H1 (cell line): ENCODE data around the gene CTTNBP2NL. TPM values are rescaled to one million over a fixed set of nuclear protein-coding genes. Genes with fewer than 3 reads are reported as not detected.
A peak's percentile ranks its signal among the peaks of the same experiment; 100 is the strongest.

Experiments used
- CBX5 ChIP-seq: fragments of 300-800, 300-1000 bp; sonication (generic); IDR thresholded peaks from 2 replicates; pipeline ENCODE4 v1.7.1; 2016; ENCODE audit warnings: antibody characterized with exemption, low read length, low read depth
- CHD1 ChIP-seq: IDR thresholded peaks from 2 replicates; pipeline ENCODE4 v1.6.1; 2012; ENCODE audit warnings: low read depth, low read length, improper control_type of control experiment
- RFX5 ChIP-seq: IDR thresholded peaks from 2 replicates; pipeline ENCODE4 v1.6.1; 2011; ENCODE audit warnings: low read depth, low read length, improper control_type of control experiment, borderline replicate concordance
- SIRT6 ChIP-seq: IDR thresholded peaks from one replicate; pipeline ENCODE4 v1.7.1; 2012; ENCODE audit warnings: low read length, inconsistent platforms
- SP2 ChIP-seq: IDR thresholded peaks from 2 replicates; pipeline ENCODE4 v1.6.1; 2012; ENCODE audit warnings: mild to moderate bottlenecking, low read length, inconsistent platforms
- SRF ChIP-seq: IDR thresholded peaks from 2 replicates; pipeline ENCODE4 v1.6.1; 2011; ENCODE audit warnings: mild to moderate bottlenecking, low read depth, low read length, moderate library complexity
- TBP ChIP-seq: IDR thresholded peaks from 2 replicates; pipeline ENCODE4 v1.6.1; 2011; ENCODE audit warnings: low read depth, low read length, improper control_type of control experiment
- YY1 ChIP-seq: IDR thresholded peaks from 2 replicates; pipeline ENCODE4 v1.6.1; 2011; ENCODE audit warnings: low read depth, mild to moderate bottlenecking, low read length
- polyA plus RNA-seq, 7 experiments: library from polyadenylated mRNA; depleted of rRNA in 3 of 7; stranded (reverse) in 5 of 7; unstranded in 2 of 7; fragments of >200 nt in 5 of 7; fragments of 200-250 nt in 2 of 7; gene quantifications; 1 replicate in 5 of 7; 2 replicates in 1 of 7; 4 replicates in 1 of 7; pipeline versions ENCODE4 v1.2.1 to v1.2.3, GENCODE V29; 2011 to 2013; ENCODE audit warnings: missing spikeins in 2 of 7, mixed read lengths in 2 of 7
- total RNA-seq: library from RNA; stranded (reverse); fragmentation: NEBNext Ultra II Directional; extraction: Animal tissue kit (Norgen Biotek cat#: 25700); gene quantifications from 2 replicates; pipeline ENCODE4 v1.2.1, GENCODE V29; 2021
- TF ChIP-seq, protein P1 (sequence below): IDR thresholded peaks from 2 replicates; pipeline ENCODE4 v1.6.1; 2011; ENCODE audit warnings: low read depth, mild to moderate bottlenecking, low read length; ENCODE audit not compliant: insufficient read depth
- TF ChIP-seq, protein P2 (sequence below): fragments of 300-600 bp; sonication (generic); IDR thresholded peaks from 2 replicates; pipeline ENCODE4 v1.7.1; 2012; ENCODE audit warnings: low read length, moderate library complexity, mild to moderate bottlenecking, inconsistent platforms; ENCODE audit not compliant: insufficient replicate concordance

The CTTNBP2NL gene
- total and polyA plus RNA-seq, 2 of the 8 experiments (the other 6 are each of a cell fraction or from before 2014, with no cell fraction given), result 6.4 to 35.1 TPM

DNA sequence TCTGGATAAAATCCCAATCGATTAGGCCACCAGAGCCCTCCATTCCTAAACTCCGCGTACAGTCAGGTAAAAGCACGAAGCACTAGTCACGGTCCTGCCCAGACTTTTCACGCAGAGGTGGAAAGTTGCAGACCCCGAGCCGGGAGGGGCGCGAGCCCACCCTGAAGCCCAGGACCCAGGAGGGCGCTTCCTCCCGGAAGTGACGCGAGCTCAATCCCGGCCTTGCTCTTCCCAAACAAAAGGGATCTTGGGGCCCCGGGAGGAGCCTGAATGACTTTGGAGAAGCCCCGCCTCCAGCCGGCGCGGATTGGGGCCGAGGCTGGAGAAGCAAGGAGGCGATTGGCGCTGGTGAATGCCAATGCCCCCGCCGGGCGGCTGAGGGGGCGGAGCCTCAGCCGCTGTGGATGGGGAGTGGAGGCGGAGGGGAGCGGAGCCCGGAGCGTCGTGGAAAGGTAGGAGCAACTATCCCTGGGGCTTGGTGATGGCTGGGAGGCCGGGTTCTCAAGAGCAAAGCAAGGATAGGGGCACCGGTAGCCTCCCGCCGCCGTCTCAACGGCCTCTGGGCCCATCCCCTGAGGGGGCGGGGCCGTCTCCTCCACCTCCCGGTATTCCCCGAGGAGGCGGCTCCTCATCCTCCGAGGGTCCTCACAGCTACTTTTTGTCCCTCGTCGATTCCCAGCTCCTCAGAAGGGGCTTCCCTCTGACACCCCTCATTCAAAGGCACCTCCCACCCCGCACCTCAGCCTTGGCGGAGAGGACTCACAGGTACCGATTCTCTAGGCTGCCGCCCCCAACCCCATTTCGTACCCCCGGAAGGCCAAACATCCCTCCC is at the start of gene CTTNBP2NL (continued):
- no peak for TF ChIP-seq SRF
- peak; percentile 65; the same call in 1 of the 2 replicates for TF ChIP-seq SP2
- TF ChIP-seq, protein P1, sequence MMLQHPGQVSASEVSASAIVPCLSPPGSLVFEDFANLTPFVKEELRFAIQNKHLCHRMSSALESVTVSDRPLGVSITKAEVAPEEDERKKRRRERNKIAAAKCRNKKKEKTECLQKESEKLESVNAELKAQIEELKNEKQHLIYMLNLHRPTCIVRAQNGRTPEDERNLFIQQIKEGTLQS, result no peak
- TF ChIP-seq, protein P2, sequence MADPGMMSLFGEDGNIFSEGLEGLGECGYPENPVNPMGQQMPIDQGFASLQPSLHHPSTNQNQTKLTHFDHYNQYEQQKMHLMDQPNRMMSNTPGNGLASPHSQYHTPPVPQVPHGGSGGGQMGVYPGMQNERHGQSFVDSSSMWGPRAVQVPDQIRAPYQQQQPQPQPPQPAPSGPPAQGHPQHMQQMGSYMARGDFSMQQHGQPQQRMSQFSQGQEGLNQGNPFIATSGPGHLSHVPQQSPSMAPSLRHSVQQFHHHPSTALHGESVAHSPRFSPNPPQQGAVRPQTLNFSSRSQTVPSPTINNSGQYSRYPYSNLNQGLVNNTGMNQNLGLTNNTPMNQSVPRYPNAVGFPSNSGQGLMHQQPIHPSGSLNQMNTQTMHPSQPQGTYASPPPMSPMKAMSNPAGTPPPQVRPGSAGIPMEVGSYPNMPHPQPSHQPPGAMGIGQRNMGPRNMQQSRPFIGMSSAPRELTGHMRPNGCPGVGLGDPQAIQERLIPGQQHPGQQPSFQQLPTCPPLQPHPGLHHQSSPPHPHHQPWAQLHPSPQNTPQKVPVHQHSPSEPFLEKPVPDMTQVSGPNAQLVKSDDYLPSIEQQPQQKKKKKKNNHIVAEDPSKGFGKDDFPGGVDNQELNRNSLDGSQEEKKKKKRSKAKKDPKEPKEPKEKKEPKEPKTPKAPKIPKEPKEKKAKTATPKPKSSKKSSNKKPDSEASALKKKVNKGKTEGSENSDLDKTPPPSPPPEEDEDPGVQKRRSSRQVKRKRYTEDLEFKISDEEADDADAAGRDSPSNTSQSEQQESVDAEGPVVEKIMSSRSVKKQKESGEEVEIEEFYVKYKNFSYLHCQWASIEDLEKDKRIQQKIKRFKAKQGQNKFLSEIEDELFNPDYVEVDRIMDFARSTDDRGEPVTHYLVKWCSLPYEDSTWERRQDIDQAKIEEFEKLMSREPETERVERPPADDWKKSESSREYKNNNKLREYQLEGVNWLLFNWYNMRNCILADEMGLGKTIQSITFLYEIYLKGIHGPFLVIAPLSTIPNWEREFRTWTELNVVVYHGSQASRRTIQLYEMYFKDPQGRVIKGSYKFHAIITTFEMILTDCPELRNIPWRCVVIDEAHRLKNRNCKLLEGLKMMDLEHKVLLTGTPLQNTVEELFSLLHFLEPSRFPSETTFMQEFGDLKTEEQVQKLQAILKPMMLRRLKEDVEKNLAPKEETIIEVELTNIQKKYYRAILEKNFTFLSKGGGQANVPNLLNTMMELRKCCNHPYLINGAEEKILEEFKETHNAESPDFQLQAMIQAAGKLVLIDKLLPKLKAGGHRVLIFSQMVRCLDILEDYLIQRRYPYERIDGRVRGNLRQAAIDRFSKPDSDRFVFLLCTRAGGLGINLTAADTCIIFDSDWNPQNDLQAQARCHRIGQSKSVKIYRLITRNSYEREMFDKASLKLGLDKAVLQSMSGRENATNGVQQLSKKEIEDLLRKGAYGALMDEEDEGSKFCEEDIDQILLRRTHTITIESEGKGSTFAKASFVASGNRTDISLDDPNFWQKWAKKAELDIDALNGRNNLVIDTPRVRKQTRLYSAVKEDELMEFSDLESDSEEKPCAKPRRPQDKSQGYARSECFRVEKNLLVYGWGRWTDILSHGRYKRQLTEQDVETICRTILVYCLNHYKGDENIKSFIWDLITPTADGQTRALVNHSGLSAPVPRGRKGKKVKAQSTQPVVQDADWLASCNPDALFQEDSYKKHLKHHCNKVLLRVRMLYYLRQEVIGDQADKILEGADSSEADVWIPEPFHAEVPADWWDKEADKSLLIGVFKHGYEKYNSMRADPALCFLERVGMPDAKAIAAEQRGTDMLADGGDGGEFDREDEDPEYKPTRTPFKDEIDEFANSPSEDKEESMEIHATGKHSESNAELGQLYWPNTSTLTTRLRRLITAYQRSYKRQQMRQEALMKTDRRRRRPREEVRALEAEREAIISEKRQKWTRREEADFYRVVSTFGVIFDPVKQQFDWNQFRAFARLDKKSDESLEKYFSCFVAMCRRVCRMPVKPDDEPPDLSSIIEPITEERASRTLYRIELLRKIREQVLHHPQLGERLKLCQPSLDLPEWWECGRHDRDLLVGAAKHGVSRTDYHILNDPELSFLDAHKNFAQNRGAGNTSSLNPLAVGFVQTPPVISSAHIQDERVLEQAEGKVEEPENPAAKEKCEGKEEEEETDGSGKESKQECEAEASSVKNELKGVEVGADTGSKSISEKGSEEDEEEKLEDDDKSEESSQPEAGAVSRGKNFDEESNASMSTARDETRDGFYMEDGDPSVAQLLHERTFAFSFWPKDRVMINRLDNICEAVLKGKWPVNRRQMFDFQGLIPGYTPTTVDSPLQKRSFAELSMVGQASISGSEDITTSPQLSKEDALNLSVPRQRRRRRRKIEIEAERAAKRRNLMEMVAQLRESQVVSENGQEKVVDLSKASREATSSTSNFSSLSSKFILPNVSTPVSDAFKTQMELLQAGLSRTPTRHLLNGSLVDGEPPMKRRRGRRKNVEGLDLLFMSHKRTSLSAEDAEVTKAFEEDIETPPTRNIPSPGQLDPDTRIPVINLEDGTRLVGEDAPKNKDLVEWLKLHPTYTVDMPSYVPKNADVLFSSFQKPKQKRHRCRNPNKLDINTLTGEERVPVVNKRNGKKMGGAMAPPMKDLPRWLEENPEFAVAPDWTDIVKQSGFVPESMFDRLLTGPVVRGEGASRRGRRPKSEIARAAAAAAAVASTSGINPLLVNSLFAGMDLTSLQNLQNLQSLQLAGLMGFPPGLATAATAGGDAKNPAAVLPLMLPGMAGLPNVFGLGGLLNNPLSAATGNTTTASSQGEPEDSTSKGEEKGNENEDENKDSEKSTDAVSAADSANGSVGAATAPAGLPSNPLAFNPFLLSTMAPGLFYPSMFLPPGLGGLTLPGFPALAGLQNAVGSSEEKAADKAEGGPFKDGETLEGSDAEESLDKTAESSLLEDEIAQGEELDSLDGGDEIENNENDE, result no peak
- TF ChIP-seq TBP, result peak; percentile 63
- no peak for TF ChIP-seq CHD1
- TF ChIP-seq RFX5, result no peak
- no peak for TF ChIP-seq SIRT6
- TF ChIP-seq YY1, result 0 out of 2 replicates have a peak, but pooled peaks have one; percentile 2
- no peak for TF ChIP-seq CBX5
